ENCODE data around the gene RHOB. TPM values are rescaled to one million over a fixed set of nuclear protein-coding genes. Genes with fewer than 3 reads are reported as not detected.

Gene RHOB
- total RNA-seq, 1 donor from 2014 or later = 160 TPM

DNA sequence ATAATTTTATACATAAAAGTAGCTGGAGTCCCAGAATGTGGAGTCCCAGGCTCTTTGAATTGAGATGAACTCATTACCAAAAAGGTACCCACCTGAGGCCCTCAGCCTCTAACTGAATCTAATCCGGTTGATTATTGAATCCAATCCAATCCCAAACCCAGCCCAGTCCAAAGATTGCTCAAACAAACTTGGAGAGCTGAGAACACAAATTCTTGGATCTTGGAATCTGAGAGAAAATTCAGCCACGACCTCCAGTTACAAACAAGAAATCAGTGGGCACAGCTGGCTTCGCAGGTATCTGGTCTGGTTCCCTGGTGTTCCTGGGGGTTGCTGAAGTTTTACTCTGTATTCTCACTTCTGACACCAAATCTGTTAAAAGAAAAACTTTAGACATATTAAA is 28.4 kb upstream of the RHOB start:
- H3K4me1 Mint-ChIP-seq (ENCODE audit: unreplicated experiment) = peaks cover 35% of the 10 kb centered on the region
- no peaks in the 10 kb centered on the region for H3K9me3 Mint-ChIP-seq (ENCODE audit: unreplicated experiment)
- H3K4me3 Mint-ChIP-seq (ENCODE audit: unreplicated experiment) = no peak overlapping the region
- no peak for DNase-seq (ENCODE audit: extremely low spot score, unreplicated experiment)
- no peaks in the 10 kb centered on the region for H3K36me3 Mint-ChIP-seq (ENCODE audit: unreplicated experiment)
- no peak overlapping the region for H3K27ac Mint-ChIP-seq (ENCODE audit: unreplicated experiment)
- H3K27me3 Mint-ChIP-seq (ENCODE audit: unreplicated experiment) = peaks cover 3% of the 10 kb centered on the region
- TF ChIP-seq CTCF (IDR thresholded peaks at IDR 0.05) = no peak

DNA sequence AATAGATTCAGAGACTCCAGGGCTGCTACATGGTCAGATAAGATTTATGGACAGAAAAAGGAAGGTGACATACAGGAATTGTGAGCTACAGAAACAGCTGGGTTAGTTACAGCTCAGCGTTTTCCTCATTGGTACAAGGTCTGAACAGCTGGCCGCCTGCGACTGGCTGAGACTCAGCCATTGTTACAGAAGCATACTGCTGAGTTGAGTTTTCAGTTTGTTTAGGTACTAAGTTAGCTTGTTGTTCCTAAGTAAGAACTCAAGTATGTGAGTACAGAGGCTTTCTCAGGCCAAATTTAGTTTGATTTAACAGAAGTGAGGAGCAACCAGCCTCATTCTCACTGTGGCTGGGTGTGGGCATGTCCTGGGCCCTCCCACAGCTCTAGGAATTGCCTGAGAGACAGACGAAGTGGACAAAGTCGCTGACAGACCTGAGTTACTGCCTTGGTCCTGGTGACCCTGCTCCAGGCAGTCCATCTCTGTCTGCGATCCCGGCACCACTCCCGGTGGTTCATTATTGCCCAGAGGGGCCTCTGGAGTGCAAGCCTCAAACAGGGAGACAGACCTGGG is 27.8 kb upstream of the RHOB start:
- H3K4me3 Mint-ChIP-seq (ENCODE audit: unreplicated experiment) = no peak overlapping the region
- no peak for DNase-seq (ENCODE audit: extremely low spot score, unreplicated experiment)
- no peaks in the 10 kb centered on the region for H3K9me3 Mint-ChIP-seq (ENCODE audit: unreplicated experiment)
- no peak overlapping the region for H3K27ac Mint-ChIP-seq (ENCODE audit: unreplicated experiment)
- TF ChIP-seq CTCF (IDR thresholded peaks at IDR 0.05) = no peak
- peaks cover 40% of the 10 kb centered on the region for H3K4me1 Mint-ChIP-seq (ENCODE audit: unreplicated experiment)
- peaks cover 3% of the 10 kb centered on the region for H3K27me3 Mint-ChIP-seq (ENCODE audit: unreplicated experiment)
- H3K36me3 Mint-ChIP-seq (ENCODE audit: unreplicated experiment) = no peaks in the 10 kb centered on the region

DNA sequence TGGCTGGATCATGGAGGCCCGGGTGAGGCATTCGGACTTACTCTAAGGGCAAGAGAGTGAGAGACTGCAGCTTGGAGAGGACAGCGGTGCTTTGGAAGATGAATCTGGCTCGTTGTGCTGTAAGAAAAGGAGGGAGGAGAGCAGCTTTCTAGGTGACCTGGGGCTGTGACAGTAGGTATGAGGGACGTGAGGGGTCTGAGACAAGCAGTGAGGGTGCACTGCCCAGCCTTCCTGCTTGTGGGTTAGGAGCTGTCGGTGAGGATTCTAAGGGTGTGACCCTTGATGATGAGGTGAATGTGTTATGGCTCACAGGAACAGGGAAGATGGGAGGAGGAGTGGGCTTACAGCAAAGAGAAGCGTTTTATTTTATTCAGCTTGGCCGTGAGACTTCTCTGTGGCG is 27.1 kb upstream of the RHOB start:
- Mint-ChIP-seq H3K4me1 (ENCODE audit: unreplicated experiment) (peaks cover 45% of the 10 kb centered on the region), H3K27ac (ENCODE audit: unreplicated experiment) (no peak overlapping the region), H3K4me3 (ENCODE audit: unreplicated experiment) (no peak overlapping the region), H3K9me3 (ENCODE audit: unreplicated experiment) (no peaks in the 10 kb centered on the region), H3K27me3 (ENCODE audit: unreplicated experiment) (no peaks in the 10 kb centered on the region), H3K36me3 (ENCODE audit: unreplicated experiment) (no peaks in the 10 kb centered on the region)
- DNase-seq (ENCODE audit: extremely low spot score, unreplicated experiment) = no peak
- no peak for TF ChIP-seq CTCF (IDR thresholded peaks at IDR 0.05)

DNA sequence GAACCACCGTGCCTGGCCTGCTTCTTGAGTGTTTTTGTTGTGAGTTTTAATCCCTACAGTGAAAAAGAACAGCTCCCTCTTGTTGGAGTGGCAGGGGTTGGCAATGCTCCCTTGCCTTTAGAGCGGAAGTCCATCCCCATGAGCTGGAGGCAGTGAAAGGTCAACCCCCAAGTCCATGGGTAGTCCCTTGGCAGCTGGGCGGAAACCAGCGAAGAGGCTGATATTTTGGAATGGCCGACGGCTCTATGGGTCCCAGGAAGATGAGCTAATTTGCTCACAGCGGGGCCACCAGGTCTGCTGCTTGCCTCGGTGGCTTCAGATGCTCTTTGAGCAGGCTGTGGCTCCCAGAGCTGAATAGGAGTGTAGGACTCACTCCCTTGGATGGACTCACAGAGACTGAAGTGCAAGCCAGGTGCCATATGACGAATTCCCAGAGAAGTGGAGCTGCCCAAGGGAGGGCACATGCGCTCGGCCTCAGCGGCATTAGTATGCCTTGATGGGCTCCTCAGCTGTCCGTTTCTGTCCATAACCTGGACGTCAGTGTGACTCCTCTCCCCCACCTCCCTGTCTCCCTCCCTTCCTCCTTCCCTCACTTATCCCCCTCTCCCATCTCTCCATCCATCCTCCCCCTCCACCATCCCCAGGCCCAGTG is 25.4 kb upstream of the RHOB start:
- H3K9me3 Mint-ChIP-seq (ENCODE audit: unreplicated experiment) = no peaks in the 10 kb centered on the region
- no peaks in the 10 kb centered on the region for H3K36me3 Mint-ChIP-seq (ENCODE audit: unreplicated experiment)
- peaks cover 53% of the 10 kb centered on the region for H3K4me1 Mint-ChIP-seq (ENCODE audit: unreplicated experiment)
- no peaks in the 10 kb centered on the region for H3K27me3 Mint-ChIP-seq (ENCODE audit: unreplicated experiment)
- TF ChIP-seq CTCF (IDR thresholded peaks at IDR 0.05) = no peak
- no peak for DNase-seq (ENCODE audit: extremely low spot score, unreplicated experiment)
- H3K4me3 Mint-ChIP-seq (ENCODE audit: unreplicated experiment) = no peak overlapping the region
- H3K27ac Mint-ChIP-seq (ENCODE audit: unreplicated experiment) = no peak overlapping the region

GRCh38 chr2:20421988-20422370 is 24.9 kb upstream of the RHOB start:
- Mint-ChIP-seq H3K4me1 (ENCODE audit: unreplicated experiment) (peaks cover 53% of the 10 kb centered on the region), H3K36me3 (ENCODE audit: unreplicated experiment) (no peaks in the 10 kb centered on the region), H3K9me3 (ENCODE audit: unreplicated experiment) (no peaks in the 10 kb centered on the region), H3K27me3 (ENCODE audit: unreplicated experiment) (no peaks in the 10 kb centered on the region), H3K27ac (ENCODE audit: unreplicated experiment) (peak overlapping the region; percentile 27), H3K4me3 (ENCODE audit: unreplicated experiment) (no peak overlapping the region)
- no peak for DNase-seq (ENCODE audit: extremely low spot score, unreplicated experiment)
- TF ChIP-seq CTCF (IDR thresholded peaks at IDR 0.05) = no peak
